HepG2 (cell line): Measurements from ENCODE around the gene JAG1. TPM values are rescaled to one million over a fixed set of nuclear protein-coding genes. Genes with fewer than 3 reads are reported as not detected.

Experiments used
- ATAC-seq: fragments of 200-7000 bp; cut with Tn5 transposase; 3 replicates; pipeline ENCODE4 v1.9.1; 2020; ENCODE audit warnings: mild to moderate bottlenecking, moderate library complexity
- BruUV-seq: library from RNA; stranded (reverse); fragments of 400-500 nt; replicated peaks from 2 replicates; lab custom pipeline; 2021; lab: Mats Ljungman, UMichigan
- CTCF ChIA-PET: fragments of 300-600 bp; formaldehyde crosslinking; extraction: SDS; loops from one replicate; lab custom pipeline; 2021; ENCODE audit warnings: low total read pairs, inconsistent platforms, low intra/inter-chr PET ratio; lab: Yijun Ruan, JAX
- POLR2A ChIA-PET: fragments of 350-600 bp; sonication (Branson Sonifier 250); formaldehyde crosslinking; loops from one replicate; lab custom pipeline; 2020; ENCODE audit warnings: antibody characterized with exemption, inconsistent platforms; lab: Yijun Ruan, JAX
- DNase-seq: peaks from one replicate; pipeline ENCODE4 v3.0.0-alpha.2; 2015; ENCODE audit warnings: low spot score
- FAIRE-seq: peaks from 3 replicates; lab custom pipeline; 2011; peaks lifted over from hg19 to GRCh38; lab: Jason Lieb, UNC
- H2AFZ ChIP-seq: one replicate; pipeline ENCODE4 v1.6.1; 2011; ENCODE audit warnings: low read length, inconsistent platforms
- H3K27ac ChIP-seq: fragments of 300-600 bp; 3 replicates; pipeline ENCODE4 v1.8.0; 2011; ENCODE audit warnings: mixed run types, mild to moderate bottlenecking, mixed read lengths, low read length, inconsistent platforms; ENCODE audit not compliant: insufficient read depth; ENCODE audit errors: extremely low read length
- H3K27me3 ChIP-seq, 2 experiments: fragments of 200-600 bp in 1 of 2; 2 replicates in 1 of 2; 3 replicates in 1 of 2; pipeline versions ENCODE4 v1.6.0 to v1.8.0; 2011; ENCODE audit warnings: low read length in 2 of 2, mild to moderate bottlenecking in 2 of 2, moderate library complexity in 2 of 2, inconsistent platforms in 1 of 2; ENCODE audit not compliant: insufficient read depth in 2 of 2, control insufficient read depth in 1 of 2
- H3K36me3 ChIP-seq, 2 experiments: fragments of 200-600 bp in 1 of 2; replicated peaks in 1 of 2; 2 replicates in 1 of 2; 3 replicates in 1 of 2; pipeline versions ENCODE4 v1.5.1 to v1.8.0; 2011; ENCODE audit warnings: low read length in 2 of 2, inconsistent platforms in 1 of 2; ENCODE audit not compliant: insufficient read depth in 2 of 2, control insufficient read depth in 1 of 2
- H3K4me1 ChIP-seq: 2 replicates; pipeline ENCODE4 v1.5.1; 2012; ENCODE audit warnings: low read length, inconsistent platforms; ENCODE audit not compliant: insufficient read depth
- H3K4me2 ChIP-seq: 2 replicates; pipeline ENCODE4 v1.6.0; 2011; ENCODE audit warnings: low read depth, low read length, inconsistent platforms
- H3K4me3 ChIP-seq, 3 experiments: fragments of 200-600 bp in 1 of 3; sonication (generic), shearing (Covaris generic) in 1 of 3; replicated peaks in 1 of 3; 2 replicates each; pipeline ENCODE4 v1.5.1; 2011 to 2016; ENCODE audit warnings: low read length in 3 of 3, inconsistent platforms in 2 of 3, low read depth in 2 of 3, mild to moderate bottlenecking in 2 of 3, control low read depth in 1 of 3, mixed read lengths in 1 of 3; ENCODE audit not compliant: insufficient read depth in 1 of 3
- H3K79me2 ChIP-seq: one replicate; pipeline ENCODE4 v1.6.1; 2011; ENCODE audit warnings: low read length, inconsistent platforms; ENCODE audit not compliant: insufficient read depth
- H3K9ac ChIP-seq: 2 replicates; pipeline ENCODE4 v1.6.0; 2011; ENCODE audit warnings: mild to moderate bottlenecking, low read depth, low read length, inconsistent platforms; ENCODE audit not compliant: insufficient read depth
- H3K9me3 ChIP-seq: 2 replicates; pipeline ENCODE4 v1.5.1; 2012; ENCODE audit warnings: mild to moderate bottlenecking, low read length
- H4K20me1 ChIP-seq: 2 replicates; pipeline ENCODE4 v1.6.0; 2011; ENCODE audit warnings: inconsistent platforms, mild to moderate bottlenecking, low read length, moderate library complexity; ENCODE audit not compliant: insufficient read depth
- CBFB ChIP-seq: sonication (generic); formaldehyde crosslinking; IDR thresholded peaks from 2 replicates; pipeline ENCODE4 v1.4.0; 2020; ENCODE audit warnings: missing genetic modification reagents
- CEBPG ChIP-seq: IDR thresholded peaks from 2 replicates; pipeline ENCODE4 v1.6.1; 2016
- CHCHD3 ChIP-seq: sonication (generic); formaldehyde crosslinking; IDR thresholded peaks from 2 replicates; pipeline ENCODE4 v1.8.0; 2022; ENCODE audit warnings: mild to moderate bottlenecking, missing genetic modification reagents, moderate library complexity
- HDAC1 ChIP-seq: sonication (generic); formaldehyde crosslinking; IDR thresholded peaks from 2 replicates; pipeline ENCODE4 v1.5.1; 2020; ENCODE audit warnings: mild to moderate bottlenecking, missing genetic modification reagents
- HNRNPL ChIP-seq: fragments of 200-400 bp; formaldehyde crosslinking; IDR thresholded peaks from 2 replicates; pipeline ENCODE4 v1.6.1; 2017; ENCODE audit warnings: mild to moderate bottlenecking, low read depth, low read length
- MAX ChIP-seq: IDR thresholded peaks from 2 replicates; pipeline ENCODE4 v1.6.1; 2012; ENCODE audit warnings: inconsistent platforms
- ONECUT2 ChIP-seq: sonication (generic); formaldehyde crosslinking; IDR thresholded peaks from 2 replicates; pipeline ENCODE4 v1.4.0; 2020; ENCODE audit warnings: missing genetic modification reagents
- PHF20 ChIP-seq: sonication (generic); formaldehyde crosslinking; IDR thresholded peaks from 2 replicates; pipeline ENCODE4 v1.5.0; 2020; ENCODE audit warnings: mild to moderate bottlenecking, missing genetic modification reagents
- RFX5 ChIP-seq: IDR thresholded peaks from 2 replicates; pipeline ENCODE4 v1.6.1; 2011; ENCODE audit warnings: low read depth, low read length, improper control_type of control experiment
- SAFB2 ChIP-seq: sonication (generic); formaldehyde crosslinking; IDR thresholded peaks from 2 replicates; pipeline ENCODE4 v1.5.1; 2020; ENCODE audit warnings: missing genetic modification reagents, low read depth, mild to moderate bottlenecking, borderline replicate concordance
- SALL2 ChIP-seq: sonication (generic); formaldehyde crosslinking; IDR thresholded peaks from 2 replicates; pipeline ENCODE4 v1.8.1; 2023; ENCODE audit warnings: mild to moderate bottlenecking, missing genetic modification reagents, inconsistent platforms
- SIX1 ChIP-seq: sonication (generic); formaldehyde crosslinking; IDR thresholded peaks from 2 replicates; pipeline ENCODE4 v1.4.0; 2020; ENCODE audit warnings: missing genetic modification reagents, borderline replicate concordance
- ZBTB7A ChIP-seq: sonication (generic); formaldehyde crosslinking; IDR thresholded peaks from 2 replicates; pipeline ENCODE4 v1.8.0; 2022; ENCODE audit warnings: mild to moderate bottlenecking, missing genetic modification reagents
- ZC3H4 ChIP-seq: sonication (generic); formaldehyde crosslinking; IDR thresholded peaks from 2 replicates; pipeline ENCODE4 v1.4.0; 2020; ENCODE audit warnings: missing genetic modification reagents, borderline replicate concordance
- ZNF503 ChIP-seq: sonication (generic); formaldehyde crosslinking; IDR thresholded peaks from 2 replicates; pipeline ENCODE4 v1.4.0; 2020; ENCODE audit warnings: missing genetic modification reagents
- ZNF567 ChIP-seq: sonication (generic); formaldehyde crosslinking; IDR thresholded peaks from 2 replicates; pipeline ENCODE4 v1.8.1; 2023; ENCODE audit warnings: mild to moderate bottlenecking, missing genetic modification reagents, borderline replicate concordance
- ZNF660 ChIP-seq: sonication (generic); formaldehyde crosslinking; IDR thresholded peaks from 2 replicates; pipeline ENCODE4 v1.5.1; 2020; ENCODE audit warnings: mild to moderate bottlenecking, low read depth, missing genetic modification reagents, borderline replicate concordance
- ZNF674 ChIP-seq: sonication (generic); formaldehyde crosslinking; IDR thresholded peaks from 2 replicates; pipeline ENCODE4 v1.5.0; 2020; ENCODE audit warnings: low read depth, mild to moderate bottlenecking, missing genetic modification reagents
- ZNF704 ChIP-seq: sonication (generic); formaldehyde crosslinking; IDR thresholded peaks from 2 replicates; pipeline ENCODE4 v1.8.1; 2023; ENCODE audit warnings: mild to moderate bottlenecking, inconsistent platforms, moderate library complexity, missing genetic modification reagents, borderline replicate concordance
- ZNF740 ChIP-seq: sonication (generic); formaldehyde crosslinking; IDR thresholded peaks from 2 replicates; pipeline ENCODE4 v1.4.0; 2020; ENCODE audit warnings: missing genetic modification reagents
- ZNF782 ChIP-seq: sonication (generic); formaldehyde crosslinking; IDR thresholded peaks from 2 replicates; pipeline ENCODE4 v1.4.0; 2020; ENCODE audit warnings: missing genetic modification reagents, mild to moderate bottlenecking, borderline replicate concordance
- ZNF850 ChIP-seq: sonication (generic); formaldehyde crosslinking; conservative IDR thresholded peaks from 2 replicates; pipeline ENCODE4 v1.9.0; 2021; ENCODE audit warnings: mild to moderate bottlenecking, missing genetic modification reagents
- WGBS: methylation state at CpG from one replicate; pipeline ENCODE4 v1.1.6; 2017; ENCODE audit warnings: low lambda C conversion rate; 5-methylcytosine and 5-hydroxymethylcytosine counted together
- in situ Hi-C: cut with HindIII; loops from 2 replicates; pipeline ENCODE4 v1.10.0; 2017; ENCODE audit warnings: low pct_unique_long_range_greater_than_20kb; ENCODE audit not compliant: extremely low pct_ligation_motif_present
- intact Hi-C: fragments of 100-400 bp; cut with micrococcal nuclease; formaldehyde crosslinking; loops from one replicate; pipeline ENCODE4 v1.10.0; 2022; ENCODE audit not compliant: unreplicated experiment
- polyA plus RNA-seq, 8 experiments: library from polyadenylated mRNA; depleted of rRNA in 3 of 8; stranded (reverse) in 7 of 8; unstranded in 1 of 8; fragments of >200 nt; fragmentation: Illumina TruSeq in 4 of 8; extraction: Trizol in 4 of 8; gene quantifications; 2 replicates each; pipeline versions ENCODE4 v1.2.1 to v1.2.3, GENCODE V29; 2011 to 2016; ENCODE audit warnings: low read depth in 4 of 8, missing spikeins in 1 of 8, mixed read lengths in 1 of 8; ENCODE audit not compliant: insufficient read depth in 1 of 8
- total RNA-seq, 5 experiments: library from RNA; depleted of rRNA; stranded (reverse); fragments of >200 nt; fragmentation: Illumina TruSeq; extraction: Trizol; gene quantifications; 2 replicates each; pipeline ENCODE4 v1.2.3, GENCODE V29; 2016; ENCODE audit warnings: low read depth in 1 of 5

The JAG1 gene
- total and polyA plus RNA-seq, 2 of the 13 experiments (the other 11 are each of a cell fraction or from before 2014, with no cell fraction given): 47.1 to 56.3 TPM

- peaks cover 88% of the 10 kb centered on the region for H3K4me1 ChIP-seq
- intact Hi-C loops (loop anchor here (1.0 to 5.0 kb wide), 3 partner anchors 34 to 341 kb away; no protein-coding TSS in a partner anchor), in situ Hi-C loops (no loop called here)
- peak; percentile 88 for ATAC-seq
- H4K20me1 ChIP-seq: no peaks in the 10 kb centered on the region
- H3K27ac ChIP-seq: peak overlapping the region; percentile 93
- DNase-seq: peak; percentile 99
- CTCF ChIA-PET: no interaction called here
- H3K9me3 ChIP-seq: no peaks in the 10 kb centered on the region
- 52% methylated on average over 7 of the region's 7 CpGs for WGBS
- H3K9ac ChIP-seq: peak overlapping the region; percentile 55
- peak overlapping the region; percentile 6 for H2AFZ ChIP-seq
- FAIRE-seq: peak; percentile 87
- no peaks in the 10 kb centered on the region for H3K27me3 ChIP-seq
- H3K79me2 ChIP-seq: no peaks in the 10 kb centered on the region
- no TSS peak for BruUV-seq
- POLR2A ChIA-PET: interaction anchor here (1.2 to 9.1 kb wide), 3 partner anchors 33 to 36 kb away, joined by 3 to 104 read pairs (median 37); partner anchors contain the start of gene JAG1
- no peaks in the 10 kb centered on the region for H3K36me3 ChIP-seq
- peak overlapping the region in 1 of 3 experiments; percentile 32; a peak in 1 of 6 replicates for H3K4me3 ChIP-seq
- H3K4me2 ChIP-seq: peak overlapping the region; percentile 63
- 0 out of 2 replicates have a peak, but pooled peaks have one; percentile 77 for TF ChIP-seq ZNF503
- peak; percentile 93 for TF ChIP-seq CBFB (CRISPR knock-in tag)
- TF ChIP-seq ZNF704 (CRISPR knock-in tag): no peak
- peak; percentile 44; the same call in 1 of the 2 replicates for TF ChIP-seq MAX
- TF ChIP-seq RFX5: no peak
- no peak for TF ChIP-seq HNRNPL
- TF ChIP-seq PHF20 (CRISPR knock-in tag): no peak
- TF ChIP-seq ZNF782: no peak
- peak; percentile 95 for TF ChIP-seq CEBPG (CRISPR knock-in tag)
- TF ChIP-seq ZNF660 (CRISPR knock-in tag): no peak
- peak; percentile 90 for TF ChIP-seq SIX1 (CRISPR knock-in tag)
- TF ChIP-seq HDAC1 (CRISPR knock-in tag): peak; percentile 87
- no peak for TF ChIP-seq SALL2 (CRISPR knock-in tag)
- no peak for TF ChIP-seq ZNF850 (CRISPR knock-in tag)
- TF ChIP-seq CHCHD3 (CRISPR knock-in tag): no peak
- TF ChIP-seq ZC3H4 (CRISPR knock-in tag): no peak
- TF ChIP-seq ZNF740: no peak
- TF ChIP-seq SAFB2 (CRISPR knock-in tag): no peak
- no peak for TF ChIP-seq ZNF674 (CRISPR knock-in tag)
- no peak; the same call in 1 of the 2 replicates for TF ChIP-seq ZBTB7A (CRISPR knock-in tag)
- TF ChIP-seq ONECUT2 (CRISPR knock-in tag): peak; percentile 51
- TF ChIP-seq ZNF567 (CRISPR knock-in tag): no peak
Observed at GRCh38 chr20:10708351-10709185, 34.8 kb upstream of the JAG1 start.
